Neural progenitor cell (in vitro differentiated cells): ENCODE measurements around the gene POFUT2.

Source experiments
- CTCF ChIP-seq: fragments of 200-600 bp; sonication (generic); IDR thresholded peaks from 2 replicates; pipeline ENCODE4 v1.5.1; 2017; ENCODE audit warnings: antibody characterized with exemption, mild to moderate bottlenecking
- EZH2 ChIP-seq: fragments of 200-600 bp; sonication (generic); IDR thresholded peaks from 2 replicates; pipeline ENCODE4 v1.6.1; 2017; ENCODE audit warnings: antibody characterized with exemption, mild to moderate bottlenecking, moderate library complexity
- EZH2phosphoT487 ChIP-seq: fragments of 200-600 bp; sonication (generic); IDR thresholded peaks from 2 replicates; pipeline ENCODE4 v1.6.1; 2017; ENCODE audit warnings: antibody characterized with exemption

GRCh38 chr21:45255381-45256020, 32.2 kb downstream of the POFUT2 start:
- no peak for TF ChIP-seq CTCF
- no peak for TF ChIP-seq EZH2phosphoT487
- TF ChIP-seq EZH2 = no peak
